ENCODE data around the gene MED12L.

Gene MED12L

DNA sequence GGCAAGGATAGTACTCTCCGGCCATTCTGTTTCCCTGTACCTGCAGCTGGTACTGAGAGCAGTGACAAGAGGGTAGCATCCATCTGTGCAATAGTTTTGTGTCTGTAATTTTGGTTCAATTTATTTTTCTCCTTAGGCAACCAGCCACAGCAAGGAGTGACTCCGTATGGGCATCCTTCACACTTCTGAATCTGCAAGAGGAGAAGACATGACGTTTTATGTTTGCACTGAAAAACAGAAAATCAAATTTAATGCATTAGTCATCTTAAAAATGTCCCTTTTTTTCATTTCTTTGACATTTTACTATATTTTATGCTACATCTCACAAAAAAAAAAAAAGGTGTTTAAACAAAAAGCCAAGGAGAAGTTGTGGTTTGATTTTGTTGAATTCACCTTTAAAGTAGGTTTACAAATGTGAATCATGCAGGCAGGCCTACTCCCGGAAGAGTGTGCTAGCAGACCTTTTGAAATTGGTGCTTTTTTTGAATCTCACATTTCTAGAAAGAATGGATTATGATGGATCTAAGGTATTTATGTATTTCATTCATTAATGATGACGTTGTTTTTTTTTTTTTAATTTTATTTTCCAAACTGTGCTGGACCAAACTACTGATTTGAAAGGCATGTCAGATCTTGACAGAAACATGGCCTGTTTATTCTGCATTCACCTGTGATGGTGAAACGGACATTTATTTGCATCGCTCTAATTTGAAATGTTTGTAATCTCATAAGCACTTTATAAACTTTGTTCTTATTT lies 347.3 kb downstream of the MED12L start:
- no peak for DNase-seq

DNA sequence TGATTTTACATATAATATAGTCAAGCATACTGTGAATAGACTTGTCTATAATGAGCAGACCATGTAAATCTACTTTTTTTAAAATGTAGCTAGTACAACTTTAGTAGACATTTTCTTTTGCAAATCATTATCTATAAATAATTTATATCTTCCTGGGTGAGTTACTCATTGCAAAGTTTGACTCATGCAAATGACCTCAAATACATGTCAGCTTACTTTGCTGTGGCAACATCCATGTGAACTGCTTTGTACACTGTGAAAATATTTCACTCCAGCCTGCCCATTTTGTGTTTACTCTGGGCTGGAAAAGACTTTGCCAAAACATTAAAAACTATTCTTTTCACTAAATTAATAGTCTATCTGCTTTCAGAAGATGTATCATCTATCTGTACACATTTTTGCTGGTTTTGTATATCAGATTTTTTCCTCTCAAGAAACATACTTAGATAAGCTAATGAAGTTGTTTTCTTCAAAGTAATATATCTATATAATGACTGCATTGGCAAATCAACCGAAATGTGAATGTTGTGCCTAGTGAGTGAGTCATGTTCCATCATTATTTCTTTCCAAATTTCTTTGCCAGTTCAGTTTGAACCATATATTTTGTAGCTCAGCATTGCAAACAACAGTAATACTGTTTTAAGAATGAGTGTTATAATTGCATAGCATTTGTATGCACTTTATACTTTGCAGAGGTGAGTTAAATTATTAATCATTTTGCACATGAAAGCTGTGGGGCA lies 348.9 kb downstream of the MED12L start:
- DNase-seq = no peak

DNA sequence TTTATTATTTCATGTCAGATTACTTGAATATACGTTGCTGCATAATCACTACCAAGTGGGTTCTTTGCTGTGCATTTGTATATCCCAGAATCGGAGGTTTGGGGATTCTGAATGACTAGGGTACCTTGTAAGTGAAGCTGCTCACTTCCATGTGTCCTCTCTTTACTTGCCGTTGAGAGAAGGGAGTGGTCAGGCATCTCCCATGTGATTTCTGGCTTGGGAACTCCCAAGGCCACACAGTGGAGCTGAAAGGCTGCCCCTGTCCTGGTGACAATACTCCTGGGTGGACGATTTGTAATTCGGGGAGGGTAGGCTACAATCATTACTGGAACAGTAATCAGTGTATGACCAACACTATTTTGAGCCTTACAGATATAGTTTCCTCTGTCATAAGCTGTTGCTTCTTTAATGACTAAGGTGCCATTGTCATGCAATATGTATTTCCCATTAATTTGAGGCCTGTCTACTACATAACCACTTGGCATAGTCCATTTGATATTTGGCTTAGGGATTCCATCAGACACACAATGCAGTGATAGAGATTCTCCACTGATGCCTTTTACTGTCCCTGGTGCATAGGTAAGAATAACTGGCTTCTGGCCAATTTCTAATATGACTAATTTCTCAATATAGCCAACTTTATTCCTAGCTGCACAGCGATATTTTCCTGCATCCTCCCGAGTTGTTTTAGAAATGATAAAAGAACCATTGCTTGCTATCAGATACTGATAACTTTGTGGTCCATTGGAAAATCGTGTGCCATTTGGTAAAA lies 351.4 kb downstream of the MED12L start:
- no peak for DNase-seq

- no peak for DNase-seq
These were observed 352.4 kb downstream of the MED12L start for GRCh38 chr3:151437906-151438305.

- peak; percentile 40 for DNase-seq
These were observed 354.2 kb downstream of the MED12L start for GRCh38 chr3:151439652-151440125.

GRCh38 chr3:151440940-151441339 lies 355.5 kb downstream of the MED12L start:
- DNase-seq = no peak

DNA sequence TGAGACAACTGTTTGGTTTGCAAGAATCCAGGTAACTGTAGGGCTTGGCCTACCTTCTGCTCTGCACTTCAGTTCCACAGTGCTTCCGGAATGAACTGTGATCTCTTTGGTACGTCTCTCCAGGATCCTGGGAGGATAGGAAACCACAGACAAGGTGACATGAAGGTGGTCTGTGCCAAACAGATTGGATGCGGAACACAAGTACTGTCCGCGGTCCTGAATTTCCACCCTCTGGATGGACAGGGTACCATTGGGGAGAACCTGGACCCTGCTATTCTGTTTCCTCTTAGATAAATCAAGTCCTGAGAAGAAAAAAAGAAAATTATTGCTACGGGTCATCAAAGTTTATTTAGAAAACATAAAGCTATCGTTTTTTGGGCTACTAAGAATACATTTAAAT lies 358.1 kb downstream of the MED12L start:
- no peak for DNase-seq

DNA sequence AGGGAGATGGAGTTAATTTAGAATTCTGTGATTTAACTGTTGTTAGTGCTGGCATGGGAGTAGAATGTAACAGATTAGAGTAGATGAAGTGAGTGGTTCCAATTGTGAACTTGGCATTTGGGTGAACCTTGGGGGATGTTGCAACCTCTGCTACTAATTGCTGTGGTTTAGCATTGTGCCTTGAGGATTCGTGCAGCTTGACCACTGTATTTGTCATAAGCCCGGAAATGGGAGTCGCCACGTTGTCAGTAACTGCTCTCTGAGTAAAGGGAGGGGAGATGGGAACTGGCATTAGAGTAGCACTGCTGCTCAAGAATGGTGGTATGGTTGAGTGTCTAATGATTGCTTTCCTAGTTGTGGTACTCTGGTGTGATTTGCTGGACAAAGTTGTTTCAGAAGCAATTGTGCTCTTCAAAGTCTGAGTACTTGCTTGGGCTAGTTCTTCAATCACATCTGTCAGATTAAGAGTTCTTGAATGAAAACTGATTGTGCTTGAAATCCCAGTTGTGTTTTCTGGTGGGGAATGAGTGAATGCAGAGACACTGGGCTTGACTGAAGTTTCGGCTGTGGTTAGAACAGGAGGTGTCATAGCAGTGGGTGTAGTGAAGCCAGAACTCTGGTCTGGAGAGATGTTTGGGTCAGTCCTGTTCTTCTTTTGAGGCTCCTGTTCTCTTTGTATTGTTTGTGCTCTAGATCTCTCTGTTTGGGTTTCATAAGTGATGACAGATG lies 360.0 kb downstream of the MED12L start:
- DNase-seq = no peak

GRCh38 chr3:151446002-151446340 lies 360.5 kb downstream of the MED12L start:
- DNase-seq = no peak

GRCh38 chr3:151452368-151452767 lies 366.9 kb downstream of the MED12L start:
- DNase-seq = no peak

DNA sequence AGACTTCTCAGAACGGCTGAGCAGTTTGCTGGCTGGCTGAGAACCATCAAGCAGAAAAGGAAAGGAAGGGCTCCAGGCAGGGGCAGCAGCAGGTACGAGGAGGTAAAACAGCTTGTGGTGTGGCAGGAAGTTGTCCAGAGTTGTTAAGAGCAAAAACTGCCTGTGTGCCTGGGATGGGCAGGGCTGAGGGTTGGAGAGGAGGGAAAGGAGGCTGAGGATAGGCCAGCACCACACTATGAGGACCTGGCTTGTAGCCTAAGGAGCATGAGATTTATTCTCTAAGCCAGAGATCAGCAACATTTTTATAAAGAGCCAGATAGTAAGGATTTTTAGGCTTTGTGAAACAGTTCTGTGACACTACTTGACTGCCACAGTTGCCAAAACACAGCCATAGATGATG lies 367.4 kb downstream of the MED12L start:
- no peak for DNase-seq

- DNase-seq = no peak
These were observed 370.6 kb downstream of the MED12L start for GRCh38 chr3:151456065-151456464.

DNA sequence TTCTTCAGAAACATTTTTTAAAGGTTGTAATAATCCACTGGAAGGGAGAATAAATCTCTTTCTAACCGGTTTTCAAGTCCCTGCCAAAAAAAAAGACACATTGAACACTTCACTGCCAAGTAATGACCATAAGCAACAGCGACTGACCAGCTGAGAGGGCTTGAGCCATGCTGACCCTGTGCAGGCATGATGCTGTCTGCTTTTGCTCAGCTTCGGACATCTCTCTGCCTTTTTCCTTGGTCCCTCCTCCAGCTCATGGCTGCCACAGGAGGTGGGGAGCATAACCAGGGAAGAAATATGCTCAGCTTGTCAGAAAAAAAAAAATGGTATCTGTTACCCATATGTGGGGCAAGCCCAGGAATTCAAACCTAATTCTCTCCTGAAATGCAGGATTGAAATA lies 373.9 kb downstream of the MED12L start:
- no peak for DNase-seq

DNA sequence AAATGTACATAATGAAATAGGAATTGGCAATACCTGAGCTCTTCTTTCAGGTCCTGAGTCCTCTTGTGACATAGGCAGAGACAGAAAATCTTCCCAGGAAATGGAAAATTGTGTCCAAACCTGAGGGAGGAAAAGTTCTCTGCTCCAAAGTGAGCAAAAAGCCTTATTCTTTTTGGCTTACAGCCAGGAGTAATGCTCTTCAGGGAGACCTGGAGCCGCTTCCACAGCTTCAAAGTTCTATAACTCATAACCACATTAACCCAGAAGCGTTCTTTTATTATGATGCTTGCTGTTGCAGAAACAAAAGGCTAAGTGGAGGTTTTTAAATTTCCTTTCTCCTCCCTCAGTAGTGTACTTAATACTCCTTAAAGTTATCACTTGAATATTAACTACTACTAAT lies 374.8 kb downstream of the MED12L start:
- no peak for DNase-seq

- DNase-seq = no peak
These were observed 375.4 kb downstream of the MED12L start, which contains the start of gene IGSF10 for GRCh38 chr3:151460774-151461450. Gene IGSF10, minus strand, starts transcription at chr3:151461061. Its CDS starts 2,352 bp downstream, at chr3:151458709.

DNA sequence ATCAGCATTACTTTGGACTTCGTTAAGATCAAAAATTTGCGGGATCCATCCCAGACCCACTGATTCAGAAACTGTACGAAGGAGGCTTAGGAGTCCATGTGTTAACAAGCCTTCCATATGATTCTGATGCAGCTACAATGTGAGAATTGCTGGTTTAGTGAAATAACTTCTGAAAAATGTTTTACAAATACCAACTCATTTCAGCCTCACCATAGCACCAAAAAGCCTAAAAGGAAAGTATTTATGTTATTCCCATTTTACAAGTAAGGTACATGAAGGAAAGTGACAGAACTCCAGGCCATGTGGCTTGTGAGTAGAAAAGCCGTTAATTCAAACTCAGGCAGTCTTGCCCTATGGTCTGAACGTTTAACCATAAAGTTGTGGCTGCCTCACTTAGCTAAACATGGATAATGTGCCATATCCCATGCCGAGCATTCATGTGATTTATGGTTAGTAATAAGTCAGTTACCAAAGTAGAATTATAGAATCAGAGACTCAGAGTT lies 376.9 kb downstream of the MED12L start:
- no peak for DNase-seq

DNA sequence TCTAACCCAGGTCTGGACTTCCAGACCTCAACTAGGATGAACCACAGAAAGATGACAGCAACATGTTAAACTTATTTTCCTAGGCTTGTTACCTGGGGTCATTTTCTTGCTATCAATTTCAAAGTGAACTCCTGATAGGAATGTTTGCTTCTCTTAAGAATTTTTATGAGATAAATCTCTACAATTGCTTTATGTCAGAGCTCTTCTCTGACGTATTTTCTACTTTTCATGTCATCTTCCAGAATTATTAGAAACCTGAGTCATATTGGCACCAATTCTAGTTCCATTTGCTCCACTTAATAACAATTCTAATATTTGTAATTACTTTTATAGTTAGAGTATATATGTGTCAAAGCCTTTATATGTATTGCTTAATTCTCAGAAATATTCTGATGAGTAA lies 377.5 kb downstream of the MED12L start:
- no peak for DNase-seq

DNA sequence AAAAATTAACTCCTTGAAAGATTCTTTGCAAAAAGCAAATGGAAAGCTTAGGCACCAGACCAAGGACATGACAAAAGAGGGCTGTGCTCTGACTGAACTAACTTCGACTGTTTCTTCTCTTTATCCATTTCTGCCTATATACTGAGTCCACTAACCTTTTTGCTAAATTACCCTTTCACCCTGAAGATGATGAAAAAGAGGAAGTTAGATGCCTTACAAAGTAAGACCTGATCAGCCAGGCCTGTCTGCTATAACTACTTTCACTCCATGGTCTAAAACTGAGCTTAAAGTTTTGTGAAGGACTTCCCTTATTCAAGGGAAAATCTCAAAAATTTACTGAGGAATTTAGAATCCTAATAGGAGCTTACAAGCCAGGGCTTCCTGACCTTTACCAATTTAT lies 381.6 kb downstream of the MED12L start:
- no peak for DNase-seq

DNA sequence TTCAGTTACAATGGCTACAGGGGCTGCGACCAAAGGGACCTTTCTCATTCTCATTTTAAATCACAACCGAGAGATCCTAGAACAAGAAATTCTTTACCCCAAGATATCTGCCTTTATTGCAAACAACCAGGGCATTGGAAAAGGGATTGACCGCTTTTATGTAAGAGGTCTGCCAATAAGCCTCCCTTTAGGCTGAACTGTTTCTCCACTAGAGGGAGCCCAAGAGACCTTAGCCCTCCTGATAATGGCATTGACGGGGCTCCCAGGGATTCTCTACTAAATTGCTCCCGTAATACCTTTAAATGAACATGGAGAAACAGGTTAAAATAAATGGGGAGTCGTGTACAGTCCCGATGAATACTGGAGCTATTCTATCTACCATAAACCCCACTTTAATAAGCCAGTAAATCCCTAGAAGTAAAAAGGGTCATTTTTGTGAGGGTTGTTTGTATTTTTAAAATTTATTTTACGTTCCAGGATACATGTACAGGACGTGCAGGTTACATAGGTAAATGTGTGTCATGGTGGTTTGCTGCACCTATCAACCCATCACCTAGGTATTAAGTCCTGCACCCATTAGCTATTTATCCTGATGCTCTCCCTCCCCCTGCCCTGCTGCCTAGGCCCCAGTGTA lies 382.9 kb downstream of the MED12L start:
- peak; percentile 34 for DNase-seq

DNA sequence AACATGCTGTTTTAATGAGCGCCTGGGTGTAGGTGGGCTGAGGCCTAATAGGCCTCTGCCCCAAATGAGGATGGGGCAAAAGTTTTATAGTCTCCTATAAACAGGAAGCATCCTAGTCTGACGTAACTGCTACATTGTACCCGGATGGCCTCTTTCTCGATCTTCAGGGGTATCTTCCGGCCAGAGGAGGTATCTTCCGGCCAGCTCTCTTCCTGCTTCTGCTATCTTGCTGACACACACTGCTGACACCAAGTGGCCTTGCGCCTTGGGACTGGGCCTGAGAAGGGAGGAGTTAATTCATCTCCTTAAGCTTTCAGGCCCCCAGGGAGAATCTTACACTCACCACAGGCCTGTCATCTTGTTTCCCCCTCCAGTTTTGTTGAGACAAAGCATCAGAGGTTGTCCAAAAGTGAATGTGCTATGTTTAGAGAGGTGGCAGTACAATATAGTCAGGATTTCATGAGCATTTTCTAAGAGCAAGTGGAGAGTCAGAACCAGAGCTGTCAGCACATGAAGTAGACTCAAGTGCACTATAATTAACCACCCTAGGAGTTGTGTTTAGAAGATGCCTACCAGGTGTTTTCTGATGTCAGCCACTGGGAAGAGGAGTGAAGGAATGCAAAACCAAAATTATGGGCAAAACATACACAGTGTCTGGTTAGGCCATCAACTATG lies 391.0 kb downstream of the MED12L start:
- DNase-seq = no peak

Measured in NCI-H2171 (cell line).